BLaER1 (cell line): ENCODE data around the gene PADI1.

Source experiments
- H3K27ac ChIP-seq: shearing (Covaris generic); formaldehyde crosslinking; 2 replicates; pipeline ENCODE4 v1.8.1; 2022
- H3K27me3 ChIP-seq: shearing (Covaris generic); formaldehyde crosslinking; 2 replicates; pipeline ENCODE4 v1.8.1; 2022
- H3K36me3 ChIP-seq: shearing (Covaris generic); formaldehyde crosslinking; 2 replicates; pipeline ENCODE4 v1.8.1; 2022
- H3K4me1 ChIP-seq: shearing (Covaris generic); formaldehyde crosslinking; 2 replicates; pipeline ENCODE4 v1.8.1; 2022
- H3K4me2 ChIP-seq: shearing (Covaris generic); formaldehyde crosslinking; 2 replicates; pipeline ENCODE4 v1.8.1; 2022
- H3K4me3 ChIP-seq: shearing (Covaris generic); formaldehyde crosslinking; 2 replicates; pipeline ENCODE4 v1.8.1; 2022
- H3K9ac ChIP-seq: shearing (Covaris generic); formaldehyde crosslinking; 2 replicates; pipeline ENCODE4 v1.8.1; 2022
- H3K9me3 ChIP-seq: shearing (Covaris generic); formaldehyde crosslinking; 2 replicates; pipeline ENCODE4 v1.8.1; 2022
- H4K20me1 ChIP-seq: shearing (Covaris generic); formaldehyde crosslinking; 2 replicates; pipeline ENCODE4 v1.8.1; 2022
- Cebpa-rat ChIP-seq: shearing (Covaris generic); IDR thresholded peaks from 2 replicates; pipeline ENCODE4 v1.8.1; 2022

The PADI1 gene

DNA sequence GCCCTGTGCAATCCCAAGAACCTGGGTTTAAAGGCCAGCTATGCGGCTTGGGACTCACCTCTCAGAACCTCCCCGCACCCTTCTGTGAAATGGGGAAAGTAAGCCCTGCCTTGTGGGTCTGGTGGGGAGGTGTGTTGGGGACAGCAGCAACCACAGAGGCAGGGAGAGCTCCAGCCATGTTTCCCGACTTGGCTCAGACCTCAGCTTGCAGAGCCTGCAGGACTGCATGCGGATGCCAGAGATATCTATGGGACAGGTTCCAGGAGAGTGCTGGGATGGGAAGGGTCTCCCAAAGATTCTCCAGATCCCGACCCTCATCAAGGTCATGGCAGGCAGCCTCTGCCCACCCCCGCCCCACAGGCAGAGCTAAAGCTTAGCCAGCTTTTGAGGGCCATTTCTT lies 20.2 kb downstream of the PADI1 start:
- no peak for TF ChIP-seq Cebpa-rat
- no peaks in the 10 kb centered on the region for H3K9me3 ChIP-seq
- no peak overlapping the region for H3K4me3 ChIP-seq
- H3K27me3 ChIP-seq, result no peaks in the 10 kb centered on the region
- no peak overlapping the region for H3K4me2 ChIP-seq
- no peaks in the 10 kb centered on the region for H4K20me1 ChIP-seq
- no peaks in the 10 kb centered on the region for H3K36me3 ChIP-seq
- H3K27ac ChIP-seq, result no peak overlapping the region
- no peak overlapping the region for H3K9ac ChIP-seq
- no peaks in the 10 kb centered on the region; the same call in 1 of the 2 replicates for H3K4me1 ChIP-seq

DNA sequence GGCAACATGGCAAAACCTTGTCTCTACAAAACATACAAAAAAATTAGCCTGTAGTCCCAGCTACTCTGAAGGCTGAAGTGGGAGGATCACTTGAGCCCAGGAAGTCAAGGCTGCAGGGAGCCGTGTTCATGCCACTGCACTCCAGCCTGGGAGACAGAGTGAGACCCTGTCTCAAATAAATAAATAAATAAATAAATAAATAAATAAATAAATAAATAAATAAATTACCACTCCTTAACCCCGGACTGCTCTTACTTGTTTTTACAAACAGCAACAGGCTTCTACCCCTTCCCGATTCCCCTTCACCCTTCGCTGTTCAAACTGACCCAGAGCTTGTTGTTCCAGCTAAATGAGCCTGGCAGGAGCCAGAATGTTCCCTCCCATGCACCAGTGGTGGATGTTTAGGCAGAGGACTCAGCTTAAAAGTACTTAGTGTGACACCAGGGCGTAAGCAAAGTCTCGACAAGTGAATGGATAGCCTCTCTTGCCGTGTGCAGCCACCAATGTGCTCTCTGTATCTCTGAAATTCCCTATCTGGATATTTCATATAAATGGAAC lies 22.5 kb downstream of the PADI1 start:
- Histone ChIP-seq H3K36me3 (no peaks in the 10 kb centered on the region), H4K20me1 (no peaks in the 10 kb centered on the region), H3K9ac (no peak overlapping the region), H3K4me1 (peaks cover 7% of the 10 kb centered on the region; the same call in 1 of the 2 replicates), H3K4me3 (no peak overlapping the region), H3K4me2 (no peak overlapping the region), H3K27me3 (no peaks in the 10 kb centered on the region), H3K9me3 (no peaks in the 10 kb centered on the region), H3K27ac (no peak overlapping the region)
- TF ChIP-seq Cebpa-rat, result no peak

DNA sequence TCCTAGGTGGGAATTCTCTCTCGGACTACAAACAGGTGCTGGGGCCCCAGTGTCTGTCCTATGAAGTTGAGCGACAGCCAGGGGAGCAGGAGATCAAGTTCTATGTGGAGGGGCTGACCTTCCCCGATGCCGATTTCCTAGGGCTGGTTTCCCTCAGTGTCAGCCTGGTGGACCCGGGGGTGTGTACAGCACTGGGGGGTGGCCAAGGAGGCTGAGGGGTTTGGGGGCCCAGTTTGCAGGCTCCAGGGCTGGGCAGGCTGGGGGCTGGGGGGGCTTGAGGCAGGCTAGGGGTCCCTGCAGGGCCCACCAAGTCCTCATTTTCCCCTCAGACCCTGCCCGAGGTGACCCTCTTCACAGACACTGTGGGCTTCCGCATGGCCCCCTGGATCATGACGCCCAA lies 23.7 kb downstream of the PADI1 start:
- no peak overlapping the region for H3K4me2 ChIP-seq
- H4K20me1 ChIP-seq, result no peaks in the 10 kb centered on the region
- peaks cover 7% of the 10 kb centered on the region; the same call in 1 of the 2 replicates for H3K4me1 ChIP-seq
- H3K4me3 ChIP-seq, result no peak overlapping the region
- no peak overlapping the region for H3K27ac ChIP-seq
- no peak overlapping the region for H3K9ac ChIP-seq
- no peaks in the 10 kb centered on the region for H3K36me3 ChIP-seq
- no peaks in the 10 kb centered on the region for H3K9me3 ChIP-seq
- no peak for TF ChIP-seq Cebpa-rat
- H3K27me3 ChIP-seq, result no peaks in the 10 kb centered on the region

- no peak overlapping the region for H3K9ac ChIP-seq
- H3K4me2 ChIP-seq, result no peak overlapping the region
- no peaks in the 10 kb centered on the region for H3K27me3 ChIP-seq
- no peaks in the 10 kb centered on the region for H4K20me1 ChIP-seq
- no peak overlapping the region for H3K4me3 ChIP-seq
- H3K36me3 ChIP-seq, result no peaks in the 10 kb centered on the region
- H3K4me1 ChIP-seq, result peaks cover 7% of the 10 kb centered on the region; the same call in 1 of the 2 replicates
- H3K9me3 ChIP-seq, result no peaks in the 10 kb centered on the region
- no peak for TF ChIP-seq Cebpa-rat
- H3K27ac ChIP-seq, result no peak overlapping the region
Observed at GRCh38 chr1:17229379-17229778, 24.5 kb downstream of the PADI1 start.

- H3K9me3 ChIP-seq, result no peaks in the 10 kb centered on the region
- H3K36me3 ChIP-seq, result no peaks in the 10 kb centered on the region
- H3K9ac ChIP-seq, result no peak overlapping the region
- H3K4me1 ChIP-seq, result peaks cover 7% of the 10 kb centered on the region
- no peak for TF ChIP-seq Cebpa-rat
- H3K27ac ChIP-seq, result no peak overlapping the region
- H3K27me3 ChIP-seq, result no peaks in the 10 kb centered on the region
- H3K4me2 ChIP-seq, result no peak overlapping the region
- H3K4me3 ChIP-seq, result no peak overlapping the region
- H4K20me1 ChIP-seq, result no peaks in the 10 kb centered on the region
Observed at GRCh38 chr1:17230106-17230505, 25.2 kb downstream of the PADI1 start.

- Histone ChIP-seq H3K36me3 (no peaks in the 10 kb centered on the region), H4K20me1 (no peaks in the 10 kb centered on the region), H3K9me3 (no peaks in the 10 kb centered on the region), H3K4me1 (peaks cover 14% of the 10 kb centered on the region), H3K4me2 (no peak overlapping the region), H3K27me3 (no peaks in the 10 kb centered on the region), H3K9ac (no peak overlapping the region), H3K4me3 (no peak overlapping the region), H3K27ac (no peak overlapping the region)
- TF ChIP-seq Cebpa-rat, result no peak
Observed at GRCh38 chr1:17230671-17231310, 25.9 kb downstream of the PADI1 start.

GRCh38 chr1:17232759-17233661 lies 28.1 kb downstream of the PADI1 start:
- H3K36me3 ChIP-seq, result no peaks in the 10 kb centered on the region
- no peak overlapping the region for H3K4me2 ChIP-seq
- H3K9ac ChIP-seq, result no peak overlapping the region
- no peaks in the 10 kb centered on the region for H3K27me3 ChIP-seq
- H3K4me3 ChIP-seq, result no peak overlapping the region
- H4K20me1 ChIP-seq, result no peaks in the 10 kb centered on the region
- no peaks in the 10 kb centered on the region for H3K9me3 ChIP-seq
- TF ChIP-seq Cebpa-rat, result no peak
- H3K4me1 ChIP-seq, result peaks cover 15% of the 10 kb centered on the region
- no peak overlapping the region for H3K27ac ChIP-seq

DNA sequence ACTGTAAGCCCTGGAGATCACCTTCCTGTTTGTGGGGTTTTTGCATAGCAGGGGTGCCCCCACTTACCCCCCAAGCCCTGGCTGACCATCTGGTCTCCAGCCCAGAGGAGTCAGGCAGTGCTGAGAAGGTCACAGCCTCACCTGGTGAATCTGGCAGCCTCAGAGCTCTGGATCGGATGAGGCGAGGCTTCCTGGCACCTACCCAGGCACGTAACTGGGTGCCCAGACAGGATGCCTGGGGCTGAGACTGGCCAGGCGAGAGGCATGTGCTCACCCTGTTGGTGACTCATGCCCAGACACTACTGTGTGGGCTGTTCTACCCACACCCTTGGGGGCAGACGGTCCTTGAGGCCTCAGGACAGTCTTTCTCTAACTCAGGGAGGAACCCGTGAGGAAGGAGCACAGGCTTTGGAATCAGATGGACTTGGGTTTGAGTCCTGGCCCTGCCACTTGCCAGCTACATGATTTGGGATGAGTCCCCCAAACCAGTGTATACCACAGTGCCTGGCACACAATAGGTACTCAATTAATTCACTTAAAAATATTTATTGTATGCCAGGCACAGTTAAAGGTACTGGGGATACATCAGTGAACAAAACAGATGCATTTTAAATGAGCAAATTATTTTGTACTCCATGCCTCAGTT lies 28.9 kb downstream of the PADI1 start:
- Histone ChIP-seq H3K27ac (no peak overlapping the region), H4K20me1 (no peaks in the 10 kb centered on the region), H3K36me3 (no peaks in the 10 kb centered on the region), H3K4me1 (peaks cover 20% of the 10 kb centered on the region), H3K9me3 (no peaks in the 10 kb centered on the region), H3K4me2 (no peak overlapping the region), H3K27me3 (no peaks in the 10 kb centered on the region), H3K9ac (no peak overlapping the region), H3K4me3 (no peak overlapping the region)
- TF ChIP-seq Cebpa-rat, result no peak

GRCh38 chr1:17234405-17234804 lies 29.5 kb downstream of the PADI1 start:
- no peaks in the 10 kb centered on the region for H3K36me3 ChIP-seq
- no peak overlapping the region for H3K4me3 ChIP-seq
- peaks cover 23% of the 10 kb centered on the region for H3K4me1 ChIP-seq
- no peaks in the 10 kb centered on the region for H4K20me1 ChIP-seq
- H3K27ac ChIP-seq, result no peak overlapping the region
- H3K9me3 ChIP-seq, result no peaks in the 10 kb centered on the region
- no peaks in the 10 kb centered on the region for H3K27me3 ChIP-seq
- TF ChIP-seq Cebpa-rat, result no peak
- no peak overlapping the region for H3K4me2 ChIP-seq
- H3K9ac ChIP-seq, result no peak overlapping the region
